ACHN (cell line): ENCODE measurements around the gene AP3B2.

Experiments
- DNase-seq: peaks from one replicate; pipeline ENCODE4 v3.0.0-alpha.2; 2015
- in situ Hi-C: cut with HindIII; loops from 2 replicates; pipeline ENCODE4 v1.10.0; 2017; ENCODE audit warnings: low sequenced_read_pairs, low pct_ligation_motif_present, low pct_unique_long_range_greater_than_20kb

AP3B2 gene

GRCh38 chr15:82624438-82624837, 85.2 kb downstream of the AP3B2 start:
- DNase-seq, result no peak
- in situ Hi-C loops, result no loop called here

- in situ Hi-C loops, result no loop called here
- no peak for DNase-seq
Observed at GRCh38 chr15:82624008-82624407, 85.7 kb downstream of the AP3B2 start.

- no peak for DNase-seq
- in situ Hi-C loops, result no loop called here
Observed at GRCh38 chr15:82621970-82622369, 87.7 kb downstream of the AP3B2 start.

- DNase-seq, result no peak
- in situ Hi-C loops, result no loop called here
Observed at GRCh38 chr15:82613747-82614146, 95.9 kb downstream of the AP3B2 start.

GRCh38 chr15:82611348-82611747, 98.3 kb downstream of the AP3B2 start:
- in situ Hi-C loops, result no loop called here
- DNase-seq, result no peak
